CD4-positive, alpha-beta T cell treated with Interleukin-10 for 1 hour (primary cell): ENCODE results near the gene FN1.

Experiments used
- DNase-seq: peaks from one replicate; pipeline ENCODE4 v3.0.0-alpha.2; 2020

FN1 gene

DNA sequence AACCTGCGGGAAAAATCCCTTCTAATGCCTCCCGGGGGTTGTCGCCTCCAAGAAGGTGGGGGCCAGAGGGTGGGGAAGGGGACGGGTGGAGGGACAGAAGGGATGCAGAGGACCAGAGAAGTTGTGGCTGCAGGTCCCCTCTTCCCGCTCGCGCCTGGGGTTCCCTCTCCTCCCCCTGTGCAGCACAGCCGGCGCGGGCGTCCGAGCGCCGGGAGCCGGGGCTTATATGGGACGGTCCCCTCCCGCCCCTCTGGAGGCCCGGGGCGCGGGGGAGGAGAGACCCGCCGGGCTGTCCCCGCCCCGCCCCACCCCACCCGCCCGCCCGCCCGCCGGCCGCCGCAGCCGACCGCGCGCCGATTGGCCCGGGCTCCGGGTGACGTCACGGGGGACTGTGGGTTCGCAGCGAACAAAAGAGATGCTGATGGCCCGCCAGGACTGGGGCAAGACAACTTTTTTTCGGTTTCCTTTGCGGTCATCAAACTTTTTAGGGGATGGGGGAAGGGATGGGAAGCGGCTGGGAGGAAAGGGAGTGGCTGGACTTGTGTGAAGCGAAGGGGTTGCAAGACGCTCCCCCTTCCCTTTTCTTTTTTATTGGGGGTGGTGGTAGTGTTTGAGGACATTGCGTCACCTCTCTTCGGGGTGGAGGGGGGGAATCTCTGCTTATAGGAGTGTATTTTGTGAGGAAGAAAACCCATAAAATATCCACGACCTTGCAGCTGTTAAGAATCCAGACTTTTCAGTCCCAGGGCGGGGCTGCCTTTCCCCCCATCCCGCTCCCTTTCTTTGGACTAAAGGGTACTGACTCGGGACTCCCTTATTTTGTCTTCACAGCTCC lies at the start of gene FN1:
Gene FN1, minus strand, starts transcription at position 199 of the 835 bp plus-strand sequence. CDS start 266 bp downstream, outside the sequence.
- peak; percentile 55 for DNase-seq

DNA sequence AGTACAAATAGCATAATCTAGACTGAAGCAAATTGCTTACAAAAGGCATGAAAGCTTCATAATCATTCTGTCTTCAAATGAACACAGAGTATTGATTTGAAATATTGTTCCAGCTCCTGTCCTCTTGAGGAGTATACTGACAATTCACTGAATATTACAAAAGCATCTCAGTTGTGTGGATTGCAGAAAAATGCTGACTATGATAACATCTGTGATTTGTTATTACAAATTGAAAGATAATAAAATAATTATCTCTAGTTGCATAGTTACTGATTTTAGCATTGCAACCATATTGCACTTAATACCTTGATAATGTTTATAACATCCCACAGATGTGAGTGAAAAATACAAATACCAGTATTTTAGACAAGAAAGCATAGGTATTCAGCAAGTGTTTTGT lies 49.2 kb upstream of the FN1 start:
- DNase-seq = no peak

GRCh38 chr2:215484570-215484969 lies 48.7 kb upstream of the FN1 start:
- no peak for DNase-seq

DNA sequence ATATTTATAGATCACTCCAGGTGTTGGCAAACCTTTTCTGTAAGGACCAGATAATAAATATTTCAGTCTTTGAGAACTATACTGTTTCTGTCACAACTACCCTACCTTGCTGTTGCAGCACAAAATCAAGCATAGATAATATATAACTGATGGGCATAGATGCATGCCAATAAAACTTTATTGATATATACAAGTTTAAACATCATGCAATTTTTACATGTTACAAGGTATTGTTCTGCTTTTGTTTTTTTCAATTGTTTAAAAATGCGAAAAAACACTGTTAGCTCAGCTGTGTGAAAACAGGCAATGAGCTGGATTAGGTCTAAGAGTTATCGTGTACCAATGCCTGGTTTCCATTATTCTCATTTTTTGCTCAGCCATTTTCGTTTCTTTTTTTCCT lies 47.6 kb upstream of the FN1 start:
- DNase-seq = no peak

- DNase-seq = no peak
These were observed 43.8 kb upstream of the FN1 start for GRCh38 chr2:215479536-215480240.

- no peak for DNase-seq
These were observed 43.3 kb upstream of the FN1 start for GRCh38 chr2:215479121-215479520.

GRCh38 chr2:215476424-215476823 lies 40.6 kb upstream of the FN1 start:
- DNase-seq = no peak

GRCh38 chr2:215466097-215466909 lies 30.4 kb upstream of the FN1 start:
- DNase-seq = no peak

DNA sequence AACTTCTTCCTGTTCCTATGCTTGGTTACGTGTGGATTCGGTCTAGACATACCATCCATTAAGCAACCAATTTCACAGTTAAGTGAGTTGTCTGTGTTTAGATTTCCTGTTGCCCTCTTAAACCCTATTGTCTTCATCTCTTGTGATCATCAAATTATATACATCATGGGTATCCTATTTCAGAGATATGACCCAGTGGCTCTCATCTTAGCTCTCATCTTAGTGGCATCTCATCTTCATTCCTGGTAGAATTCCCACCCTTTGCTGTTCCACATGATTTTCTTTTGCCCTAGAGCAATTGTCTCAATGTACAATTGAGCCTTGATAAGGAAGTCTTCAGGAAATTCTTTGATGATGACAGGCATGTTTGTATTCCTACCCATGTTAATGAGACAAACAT lies 29.4 kb upstream of the FN1 start:
- DNase-seq = no peak

DNA sequence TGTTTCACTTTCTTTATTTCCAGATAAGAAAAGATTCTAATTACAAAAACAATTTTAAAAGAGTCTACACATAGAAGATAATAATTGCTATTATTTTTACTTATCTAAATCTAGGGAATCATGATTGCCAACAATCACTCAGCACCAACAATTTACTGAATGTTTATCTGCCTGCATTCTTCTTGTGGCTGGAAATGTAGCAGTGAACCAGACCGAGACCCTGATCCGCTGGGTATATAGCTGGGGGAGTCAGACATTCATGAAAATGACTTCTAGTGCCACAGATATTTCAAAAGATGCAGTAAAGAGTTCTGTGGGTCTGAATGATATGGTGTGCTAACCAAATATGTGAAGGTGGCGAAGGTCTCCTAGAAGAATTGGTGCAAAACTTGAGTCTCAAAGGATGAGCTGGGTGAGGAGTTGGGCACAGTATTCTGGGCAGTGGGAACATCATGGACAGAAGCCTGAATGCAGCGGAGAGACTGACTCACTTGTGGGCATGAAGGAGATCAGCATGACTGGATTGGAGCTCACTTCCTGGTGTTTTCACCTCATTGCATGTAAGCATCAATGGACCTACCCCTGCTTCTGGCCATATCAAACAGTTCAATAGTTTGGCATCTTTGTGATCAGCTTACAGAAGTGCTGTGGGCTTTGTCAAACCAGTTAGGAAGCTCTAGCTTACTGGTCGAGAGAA lies 26.1 kb upstream of the FN1 start:
- no peak for DNase-seq

DNA sequence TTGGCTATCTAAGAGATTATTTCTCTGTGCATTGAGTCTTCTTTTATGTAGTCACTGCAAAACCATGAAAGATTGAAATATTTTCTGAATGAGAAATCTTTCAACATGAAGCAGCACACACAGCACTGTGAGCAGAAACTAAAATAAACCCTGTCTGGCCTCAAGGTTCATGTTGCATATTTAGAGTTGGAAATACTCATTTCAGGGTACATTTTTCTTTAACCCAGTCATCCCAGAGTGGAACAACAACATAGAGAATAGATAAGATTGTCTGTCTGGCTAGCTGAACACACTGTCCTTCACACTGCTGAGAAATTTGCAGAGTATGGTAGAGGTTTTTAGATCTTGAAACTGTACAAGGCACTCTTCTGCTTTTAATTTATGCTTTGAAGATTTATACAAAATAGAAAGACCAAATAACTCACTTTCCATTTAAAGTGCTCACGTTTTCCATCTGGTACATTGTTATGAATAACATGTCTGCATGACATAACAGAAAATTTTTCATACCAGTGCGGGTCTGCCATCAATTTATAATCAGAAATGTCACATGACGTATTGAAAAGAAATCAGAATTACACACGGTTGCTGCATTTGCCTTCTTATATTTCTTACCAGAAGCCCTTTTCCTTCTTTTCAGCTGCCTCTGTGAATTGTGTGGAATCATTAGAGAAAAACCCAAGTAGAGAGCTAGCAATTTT lies 25.0 kb upstream of the FN1 start:
- no peak for DNase-seq

DNA sequence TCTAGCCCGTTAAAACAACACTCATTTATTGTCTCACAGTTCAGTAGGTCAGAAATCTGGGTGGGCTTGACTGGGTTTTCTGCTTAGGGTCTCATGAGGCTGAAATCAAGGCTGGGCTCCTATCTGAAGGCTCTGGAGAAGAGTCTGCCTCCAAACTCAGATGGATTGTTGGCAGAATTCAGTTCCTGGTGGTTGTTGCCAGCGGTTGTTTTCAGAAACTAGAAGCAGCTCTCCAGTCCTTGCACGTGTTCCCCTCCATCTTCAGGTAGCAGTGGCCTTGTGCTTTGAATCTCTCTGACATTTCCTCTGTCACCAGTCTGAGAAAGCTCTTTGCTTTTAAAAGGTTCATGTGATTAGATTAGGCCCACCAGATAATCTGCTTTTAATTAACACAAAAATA lies 20.1 kb upstream of the FN1 start:
- no peak for DNase-seq

- peak; percentile 29 for DNase-seq
These were observed 18.8 kb upstream of the FN1 start for GRCh38 chr2:215454519-215455246.

GRCh38 chr2:215452725-215453124 lies 16.9 kb upstream of the FN1 start:
- no peak for DNase-seq

GRCh38 chr2:215451012-215451756 lies 15.3 kb upstream of the FN1 start:
- DNase-seq = no peak

GRCh38 chr2:215450188-215451011 lies 14.5 kb upstream of the FN1 start:
- no peak for DNase-seq

DNA sequence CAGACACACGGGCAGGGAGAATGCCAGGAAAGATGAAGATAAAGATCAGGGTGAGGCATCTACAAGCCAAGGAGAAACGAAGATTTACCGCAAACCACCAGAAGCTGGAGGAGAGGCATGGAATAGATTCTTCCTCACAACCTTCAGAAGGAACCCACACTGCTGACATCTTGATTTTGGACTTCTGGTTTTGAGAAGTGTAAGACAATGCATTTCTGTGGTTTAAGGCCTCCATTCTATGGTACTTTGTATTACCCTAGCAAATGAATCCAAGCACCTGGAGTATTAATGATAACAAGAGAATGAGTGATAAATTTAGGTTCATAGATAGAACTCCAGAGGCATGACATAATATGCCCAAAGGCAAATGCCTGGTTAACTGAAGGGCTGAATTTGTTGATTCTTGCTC lies 11.8 kb upstream of the FN1 start:
- no peak for DNase-seq

DNA sequence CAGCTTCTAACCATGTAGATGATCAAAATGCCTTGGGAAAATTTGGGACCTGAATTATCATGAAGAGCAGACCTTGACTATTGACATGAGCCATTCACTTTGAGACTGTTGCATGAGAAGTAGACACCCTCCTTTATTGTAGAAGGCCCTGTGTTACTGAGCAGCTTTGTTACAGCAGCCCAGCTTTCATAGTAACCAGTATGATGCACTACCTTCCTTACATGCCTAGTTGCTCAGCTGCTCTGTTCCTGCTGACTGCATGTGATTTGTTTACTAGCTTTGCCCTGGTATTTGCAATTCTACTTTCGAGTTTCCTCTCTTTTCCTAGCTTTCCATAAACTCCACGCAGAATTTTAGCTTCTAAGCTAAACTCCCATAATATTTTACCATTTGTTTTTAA lies 11.2 kb upstream of the FN1 start:
- no peak for DNase-seq

- DNase-seq = no peak
These were observed 6.5 kb upstream of the FN1 start for GRCh38 chr2:215442401-215442787.
